DOHH2 (cell line): ENCODE measurements around the gene SH3D19.

Experiments
- CTCF ChIP-seq: fragments of 200-600 bp; sonication (generic); IDR thresholded peaks from one replicate; pipeline ENCODE4 v1.5.1; 2014; ENCODE audit warnings: antibody characterized with exemption, mild to moderate bottlenecking, low read depth, low read length; ENCODE audit not compliant: poor library complexity, severe bottlenecking
- EZH2phosphoT487 ChIP-seq: fragments of 200-600 bp; sonication (generic); IDR thresholded peaks from 2 replicates; pipeline ENCODE4 v1.6.1; 2017; ENCODE audit warnings: borderline replicate concordance, mild to moderate bottlenecking, antibody characterized with exemption, low read length, moderate library complexity, mixed read lengths

- TF ChIP-seq EZH2phosphoT487 (no peak), CTCF (no peak)
Observed at GRCh38 chr4:151329217-151330007, 4.0 kb upstream of the SH3D19 start.
